Ureter (tissue), 1 donor: ENCODE measurements around the gene NADK. TPM values are rescaled to one million over a fixed set of nuclear protein-coding genes. Genes with fewer than 3 reads are reported as not detected.
A peak's percentile ranks its signal among the peaks of the same experiment; 100 is the strongest.
"Not testable (repeated sequence)": the region's sequence is repeated elsewhere in the genome, so short reads cannot be mapped to it uniquely, and the experiment has no call there.

ENCODE experiments used
- DNase-seq: peaks from one replicate; pipeline ENCODE4 v3.0.0-alpha.2; 2020; ENCODE audit warnings: low spot score
- total RNA-seq: library from RNA; stranded (reverse); gene quantifications from one replicate; pipeline ENCODE4 v1.2.4, GENCODE V29; 2023
- donor health status: DM: yes; HTN: yes; CAD: no.

The NADK gene
- total RNA-seq, 1 donor from 2014 or later = 80.3 TPM

DNA sequence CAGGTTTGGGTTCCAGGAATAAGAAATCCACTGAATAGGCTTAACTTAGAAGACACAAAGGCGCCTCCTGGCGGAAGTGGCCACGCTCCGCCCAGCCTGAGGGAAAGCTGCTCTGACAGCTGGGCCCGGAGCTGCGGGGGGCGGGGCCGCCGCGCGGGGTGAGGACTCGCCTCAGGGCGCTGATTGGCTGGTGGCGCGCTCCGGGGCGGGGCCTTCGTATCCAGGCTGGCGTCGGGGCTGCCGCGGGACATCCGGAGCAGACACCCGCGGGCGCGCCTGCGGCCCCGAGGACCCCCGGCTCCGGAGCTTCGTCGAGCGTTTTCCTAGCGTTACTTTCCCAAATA is 31.7 kb downstream of the NADK start:
- not testable (repeated sequence) for DNase-seq

DNA sequence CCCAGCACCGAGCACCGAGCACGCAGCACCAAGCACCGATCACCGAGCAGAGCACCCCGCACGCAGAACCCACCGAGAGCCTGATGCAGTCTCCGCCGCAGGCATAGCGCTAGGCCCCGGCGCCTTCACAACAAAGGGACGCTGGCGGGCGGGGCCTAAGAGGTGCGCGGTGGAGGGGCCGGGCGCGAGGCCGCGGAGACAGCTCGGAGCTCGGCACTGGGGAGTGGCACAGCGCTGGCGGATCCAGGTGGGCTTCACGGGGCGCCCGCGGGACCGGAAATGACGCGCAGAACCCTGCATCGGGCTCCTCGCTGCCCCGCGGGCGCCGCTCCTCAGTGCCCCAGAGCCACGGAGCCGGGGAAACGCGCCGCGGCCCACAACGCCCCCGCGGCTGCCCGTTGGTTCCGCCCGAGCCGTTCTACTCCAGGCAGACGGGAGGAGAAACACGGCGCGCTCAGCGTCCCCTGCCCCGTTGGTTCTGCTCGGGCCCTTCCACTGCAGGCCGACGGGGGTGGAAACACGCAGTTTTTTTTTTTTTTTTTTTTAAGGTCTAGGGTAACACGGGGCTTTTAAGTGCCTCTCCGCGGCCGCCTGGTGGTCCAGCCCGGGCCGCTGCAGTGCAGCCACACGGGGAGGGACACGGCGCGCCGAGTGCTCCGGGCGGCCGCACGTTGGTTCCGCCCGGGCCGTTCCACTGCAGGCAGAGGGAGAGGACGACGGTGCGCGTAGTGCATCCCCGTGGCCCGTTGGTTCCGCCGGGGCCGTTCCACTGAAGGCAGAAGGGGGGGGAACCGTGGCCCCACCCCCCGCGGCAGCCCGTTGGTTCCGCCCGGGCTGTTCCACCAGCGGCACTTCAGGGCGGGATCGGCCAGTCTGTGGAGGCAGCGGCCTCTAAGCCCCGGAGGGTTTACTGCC is 32.4 kb downstream of the NADK start:
- DNase-seq = peak; percentile 79

DNA sequence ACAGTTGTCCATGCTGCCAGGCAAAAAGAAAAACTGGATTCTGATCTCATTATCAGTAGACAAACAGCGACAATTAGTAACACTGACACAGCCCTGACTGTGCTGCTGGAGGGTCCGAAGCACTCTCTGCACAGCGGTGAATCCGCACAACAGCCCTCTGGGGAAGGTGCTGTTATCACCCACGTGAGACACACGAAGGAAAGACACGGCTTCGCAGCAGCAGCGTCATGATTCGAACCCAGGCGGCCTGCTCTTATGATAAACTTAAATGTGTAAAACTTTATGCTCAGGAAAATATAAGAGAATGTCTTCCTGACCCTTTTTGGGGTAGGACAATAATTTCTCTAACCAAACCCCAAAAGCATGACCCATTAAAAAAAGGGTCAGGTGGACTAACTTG is 35.7 kb downstream of the NADK start:
- not testable (repeated sequence) for DNase-seq

DNA sequence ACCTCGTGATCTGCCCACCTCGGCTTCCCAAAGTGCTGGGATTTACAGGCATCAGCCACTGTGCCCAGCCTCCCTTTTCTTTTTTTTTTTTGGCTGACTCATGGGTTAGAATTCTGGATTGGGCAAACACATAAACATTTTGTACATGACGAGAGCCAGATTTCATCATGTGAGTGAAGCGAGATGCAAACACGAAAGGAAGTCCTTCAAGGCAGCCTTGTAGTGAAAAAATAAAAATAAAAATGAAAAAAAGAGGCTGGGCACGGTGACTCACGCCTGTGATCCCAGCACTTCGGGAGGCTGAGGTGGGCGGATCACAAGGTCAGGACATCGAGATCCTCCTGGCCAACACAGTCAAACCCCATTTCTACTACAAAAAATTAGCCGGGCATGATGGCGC is 37.3 kb downstream of the NADK start:
- not testable (repeated sequence) for DNase-seq

DNA sequence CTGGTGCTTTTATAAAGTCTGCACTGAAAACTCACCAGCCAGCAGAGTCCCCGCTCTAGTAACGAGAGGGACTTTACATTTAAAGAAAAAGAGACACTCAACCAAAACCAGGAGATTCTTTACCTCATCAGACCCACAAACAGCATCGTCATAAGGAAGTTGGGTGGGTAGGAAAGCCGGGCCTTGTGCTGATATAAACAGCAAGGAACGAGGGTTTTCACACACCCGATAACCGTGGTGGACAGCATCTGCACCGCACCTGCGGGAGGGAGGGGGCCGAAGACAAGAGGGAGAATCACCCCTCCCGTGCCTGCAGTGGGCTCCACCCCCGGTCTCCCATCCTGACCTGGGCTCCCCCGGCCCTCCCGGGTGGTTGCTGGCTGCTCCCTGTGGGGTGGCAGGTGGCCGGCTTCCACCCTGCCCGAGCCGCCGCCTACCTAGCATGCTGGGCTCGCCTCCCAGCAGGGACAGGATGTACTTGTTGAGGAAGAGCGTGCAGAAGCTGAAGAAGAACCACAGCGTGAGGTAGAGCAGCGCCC is 39.4 kb downstream of the NADK start:
- DNase-seq = not testable (repeated sequence)

DNA sequence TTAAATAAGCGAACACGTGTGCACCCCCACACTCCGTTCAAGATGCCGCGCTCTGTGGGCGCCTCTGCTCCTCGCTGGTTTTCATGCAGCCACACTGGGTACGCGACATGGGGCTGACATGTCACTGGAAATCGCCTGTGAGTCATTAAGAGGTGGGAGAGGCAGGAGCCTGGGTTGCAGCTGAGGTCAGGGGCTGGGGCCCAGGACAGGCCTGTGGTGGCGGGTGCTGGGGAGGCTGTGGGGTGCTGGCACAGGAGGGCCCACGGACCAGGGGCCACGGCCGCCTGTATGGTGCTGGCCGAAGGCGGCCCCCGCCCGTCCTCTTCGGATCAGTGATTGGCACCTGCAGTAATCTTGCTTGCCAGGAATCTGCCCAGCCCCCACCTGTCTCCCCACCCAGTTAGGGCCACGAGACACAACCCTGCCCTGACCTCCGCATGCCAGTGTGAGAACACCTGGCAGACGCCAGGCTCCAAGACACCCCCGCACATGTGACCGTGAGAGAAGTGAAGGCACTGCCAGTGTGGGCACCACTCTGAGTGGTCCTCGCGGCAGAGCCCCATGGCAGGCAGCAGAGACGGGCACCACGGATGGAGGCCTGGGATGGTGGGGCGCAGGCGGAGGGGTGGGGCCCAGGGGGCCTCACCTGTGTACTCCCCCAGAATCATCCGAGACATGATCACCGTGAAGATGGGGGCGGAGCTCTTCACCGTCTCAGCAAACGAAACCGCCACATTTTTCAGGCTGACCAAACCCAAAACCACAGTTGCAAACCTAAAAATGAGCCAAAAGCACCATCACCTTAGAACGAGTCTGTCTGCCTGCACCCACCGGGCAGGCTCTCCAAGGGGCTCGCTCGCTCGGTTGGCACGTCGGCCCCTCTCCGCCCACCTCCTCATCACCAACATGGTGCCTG is 40.3 kb downstream of the NADK start:
- DNase-seq = not testable (repeated sequence)

DNA sequence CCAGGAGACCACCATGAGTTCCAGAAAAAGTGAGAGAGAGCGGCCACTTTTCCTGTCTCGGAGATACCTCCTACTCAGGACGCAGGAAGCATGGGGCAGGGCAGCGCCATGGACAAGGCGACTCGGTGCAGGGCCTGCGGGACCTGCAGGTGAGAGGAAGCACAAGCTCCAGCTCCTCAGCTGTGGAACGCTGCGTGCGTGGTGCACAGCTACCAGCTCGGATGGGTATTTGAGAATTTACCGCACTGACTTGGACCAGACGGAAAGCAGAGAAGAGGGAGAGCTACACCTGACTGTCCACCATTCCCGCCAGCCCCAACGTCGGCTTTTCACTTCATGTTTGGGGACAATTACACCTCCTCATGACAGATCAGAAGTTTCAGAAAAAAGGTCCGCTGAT is 45.9 kb downstream of the NADK start:
- DNase-seq = no peak

DNA sequence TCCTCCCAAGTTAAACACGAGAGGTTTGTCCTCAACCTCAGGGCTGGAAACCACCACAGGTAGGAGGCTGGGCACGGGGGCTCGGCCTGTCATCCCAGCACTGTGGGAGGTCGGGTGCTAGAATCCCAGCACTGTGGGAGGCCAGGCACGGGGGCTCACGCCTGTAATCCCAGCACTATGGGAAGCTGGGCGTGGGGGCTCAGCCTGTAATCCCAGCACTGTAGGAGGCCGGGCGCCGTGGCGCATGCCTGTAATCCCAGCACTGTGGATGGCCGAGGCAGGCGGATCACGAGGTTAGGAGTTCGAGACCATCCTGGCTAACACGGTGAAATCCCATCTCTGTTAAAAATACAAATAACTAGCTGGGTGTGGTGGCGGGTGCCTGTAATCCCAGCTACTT is 47.4 kb downstream of the NADK start:
- no peak for DNase-seq

DNA sequence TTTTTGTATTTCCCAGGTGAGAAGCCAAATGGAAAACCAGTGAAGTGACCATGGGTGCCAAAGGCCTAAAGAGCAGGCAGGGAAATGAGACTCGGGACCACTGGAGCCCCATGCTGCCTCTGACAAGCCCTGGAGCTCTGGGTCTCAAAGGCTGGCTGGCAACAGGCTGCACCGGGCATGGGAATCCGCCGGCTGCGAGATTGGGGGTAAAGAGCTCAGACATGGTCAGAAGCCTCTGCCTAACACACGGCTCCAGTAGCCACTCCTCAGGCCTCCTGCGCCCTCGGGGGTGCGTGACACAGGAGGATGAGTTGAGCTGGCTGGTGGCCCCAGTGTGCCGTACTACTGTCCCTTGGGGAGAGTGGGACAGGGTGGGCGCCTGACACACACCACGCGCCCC is 48.0 kb downstream of the NADK start:
- DNase-seq = not testable (repeated sequence)

DNA sequence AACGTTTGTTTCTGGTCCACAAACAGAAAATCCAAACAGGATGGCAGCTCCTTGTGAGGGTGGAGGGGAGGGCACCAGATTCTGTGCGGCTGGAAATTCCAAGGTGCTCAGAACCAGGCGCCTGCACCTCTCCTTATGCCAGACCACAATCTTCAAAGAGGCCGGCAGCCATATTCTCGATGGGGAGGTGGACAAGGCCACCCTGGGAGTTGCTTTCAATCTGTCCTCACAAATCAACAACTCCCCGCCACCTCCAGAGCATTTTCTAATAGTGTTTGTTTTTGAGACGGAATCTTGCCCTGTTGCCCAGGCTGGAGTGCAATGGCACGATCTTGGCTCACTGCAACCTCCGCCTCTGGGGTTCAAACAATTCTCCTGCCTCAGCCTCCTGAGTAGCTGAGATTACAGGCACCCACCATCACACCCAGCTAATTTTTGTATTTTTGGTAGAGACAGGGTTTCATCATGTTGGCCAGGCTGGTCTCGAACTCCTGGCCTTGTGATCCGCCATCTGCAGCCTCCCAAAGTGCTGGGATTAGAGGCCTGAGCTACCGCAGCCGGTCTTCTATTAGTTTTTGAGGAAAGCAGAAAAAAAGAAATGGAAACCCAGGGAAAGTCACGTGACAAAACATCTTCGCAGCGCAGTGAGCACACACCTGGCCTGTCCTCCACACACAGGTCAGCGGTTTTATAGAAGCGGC is 49.0 kb downstream of the NADK start:
- DNase-seq = not testable (repeated sequence)

DNA sequence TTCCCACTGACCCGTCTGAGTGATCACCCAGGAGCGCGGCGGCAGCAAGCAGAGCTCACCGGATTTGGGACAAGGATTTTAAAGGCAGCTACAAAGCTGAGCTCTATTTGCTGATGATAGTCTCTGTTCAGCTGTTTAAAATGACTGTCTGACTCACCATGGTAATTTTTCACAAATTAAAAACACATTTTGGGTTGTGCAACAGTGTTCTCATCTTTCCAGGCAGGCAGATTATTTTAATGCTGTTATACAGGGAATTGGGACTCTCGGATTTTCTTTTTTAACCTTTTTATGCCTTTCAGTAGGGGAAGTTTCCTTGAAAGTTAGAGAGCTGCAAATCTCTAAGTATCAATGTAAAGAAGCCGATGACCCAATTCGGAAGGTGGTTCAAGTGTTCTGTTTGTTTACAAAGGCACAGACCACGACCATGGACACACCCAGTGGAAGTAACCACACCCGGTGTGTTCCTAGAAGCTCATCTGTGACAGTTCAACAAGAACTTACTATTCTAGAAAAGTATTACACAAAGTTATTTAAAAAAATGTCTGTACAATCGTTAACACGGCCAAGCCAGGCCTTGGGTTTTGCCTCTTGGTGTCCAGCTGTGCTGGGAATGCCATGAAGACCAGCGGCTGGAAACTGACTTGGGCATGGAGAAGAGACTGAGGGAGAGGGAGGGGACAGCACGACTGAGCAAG is 49.8 kb downstream of the NADK start:
- not testable (repeated sequence) for DNase-seq

DNA sequence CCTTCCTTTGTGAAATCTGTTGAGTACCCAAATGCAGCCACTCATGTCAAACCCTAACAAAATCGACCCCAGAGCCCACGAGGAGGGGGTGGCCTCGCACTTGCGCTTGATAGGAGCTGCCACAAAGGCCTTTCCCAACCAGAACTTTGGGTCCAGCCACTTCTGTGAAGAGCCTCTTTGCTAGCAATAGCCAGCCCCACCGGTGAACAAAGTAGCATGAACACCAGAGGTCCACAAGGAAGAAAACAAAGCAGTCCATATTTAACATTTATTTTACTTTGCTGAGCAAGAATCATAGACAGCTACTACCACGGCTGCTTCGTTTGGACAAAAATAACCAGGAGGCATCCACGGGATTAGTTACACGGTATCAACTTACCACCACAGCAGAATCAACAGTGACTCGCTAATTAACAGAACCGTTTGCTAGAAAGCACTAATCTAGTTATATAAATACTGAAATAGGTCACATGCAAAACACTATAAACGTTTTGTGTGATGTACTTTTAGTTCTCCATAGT is 51.1 kb downstream of the NADK start:
- not testable (repeated sequence) for DNase-seq

DNA sequence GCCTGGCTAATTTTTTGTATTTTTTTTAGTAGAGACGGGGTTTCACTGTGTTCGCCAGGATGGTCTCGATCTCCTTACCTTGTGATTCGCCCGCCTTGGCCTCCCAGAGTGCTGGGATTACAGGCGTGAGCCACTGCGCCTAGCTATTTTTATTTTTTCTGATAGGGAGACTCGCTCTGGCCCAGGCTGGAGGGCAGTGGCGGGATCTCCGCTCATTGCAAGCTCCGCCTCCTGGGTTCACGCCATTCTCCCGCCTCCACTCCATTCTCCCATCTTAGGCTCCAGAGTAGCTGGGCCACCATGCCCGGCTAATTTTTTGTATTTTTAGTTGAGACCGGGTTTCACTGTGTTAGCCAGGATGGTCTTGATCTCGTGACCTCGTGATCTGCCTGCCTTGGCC is 52.2 kb downstream of the NADK start:
- not testable (repeated sequence) for DNase-seq

DNA sequence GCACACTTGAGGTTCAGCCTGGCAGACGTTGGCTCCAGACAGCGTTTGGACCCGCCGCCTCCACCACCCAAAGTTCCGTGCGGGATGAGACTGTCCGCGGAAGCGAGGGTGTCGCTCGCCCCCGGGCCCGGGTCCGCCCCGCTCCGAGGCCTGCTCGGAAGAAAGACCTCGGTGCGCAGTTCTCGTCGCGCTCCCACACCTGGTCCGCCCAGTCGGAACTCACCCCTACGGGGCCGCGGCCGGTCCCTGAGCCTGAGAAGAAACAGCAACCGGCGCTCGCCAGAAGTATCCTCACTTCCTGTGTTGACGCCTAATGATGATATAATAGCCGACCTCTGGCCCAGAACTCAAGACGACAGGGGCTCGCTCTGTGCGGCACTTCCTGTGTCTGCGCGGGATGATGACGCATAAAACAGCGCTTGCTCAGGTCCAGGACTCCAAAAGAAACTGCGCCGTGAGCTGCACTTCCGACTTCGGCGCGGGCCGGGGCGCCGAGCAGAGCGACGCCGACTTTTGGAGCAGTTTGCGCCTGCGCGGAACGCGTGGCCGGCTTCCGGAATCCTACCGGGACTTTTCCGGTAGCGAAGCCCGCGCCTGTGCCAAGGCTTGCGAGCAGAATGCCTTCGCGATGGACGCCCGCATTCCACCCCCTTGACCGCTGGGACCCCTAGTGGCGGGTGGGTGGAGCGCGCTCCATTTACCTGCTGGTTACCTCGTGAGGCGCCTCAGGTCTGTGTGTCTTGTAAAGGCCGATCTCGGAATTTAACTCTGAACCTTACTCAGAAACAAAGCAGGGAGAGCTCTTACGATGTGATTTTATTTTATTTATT is 54.0 kb downstream of the NADK start, which contains the start of gene CDK11A:
Gene CDK11A, minus strand, starts transcription at position 323 of the 830 bp plus-strand sequence. CDS start 1,539 bp downstream, outside the sequence.
- peak; percentile 90 for DNase-seq

DNA sequence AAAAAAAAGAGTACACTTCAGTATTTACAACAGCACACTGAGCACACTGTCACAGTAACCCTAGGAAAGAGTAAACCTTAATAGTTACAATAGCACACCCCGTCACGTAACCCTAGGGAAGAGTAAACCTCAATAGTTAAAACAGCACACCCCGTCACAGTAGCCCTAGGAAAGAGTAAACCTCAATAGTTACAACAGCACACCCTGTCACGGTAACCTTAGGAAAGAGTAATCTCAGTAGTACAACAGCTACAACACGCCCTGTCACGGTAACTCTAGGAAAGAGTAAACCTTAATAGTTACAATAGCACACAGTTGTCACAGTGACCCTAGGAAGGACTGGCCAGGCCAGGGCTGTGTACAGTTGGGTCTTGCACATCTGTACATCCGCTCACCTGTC is 57.1 kb downstream of the NADK start:
- no peak for DNase-seq

DNA sequence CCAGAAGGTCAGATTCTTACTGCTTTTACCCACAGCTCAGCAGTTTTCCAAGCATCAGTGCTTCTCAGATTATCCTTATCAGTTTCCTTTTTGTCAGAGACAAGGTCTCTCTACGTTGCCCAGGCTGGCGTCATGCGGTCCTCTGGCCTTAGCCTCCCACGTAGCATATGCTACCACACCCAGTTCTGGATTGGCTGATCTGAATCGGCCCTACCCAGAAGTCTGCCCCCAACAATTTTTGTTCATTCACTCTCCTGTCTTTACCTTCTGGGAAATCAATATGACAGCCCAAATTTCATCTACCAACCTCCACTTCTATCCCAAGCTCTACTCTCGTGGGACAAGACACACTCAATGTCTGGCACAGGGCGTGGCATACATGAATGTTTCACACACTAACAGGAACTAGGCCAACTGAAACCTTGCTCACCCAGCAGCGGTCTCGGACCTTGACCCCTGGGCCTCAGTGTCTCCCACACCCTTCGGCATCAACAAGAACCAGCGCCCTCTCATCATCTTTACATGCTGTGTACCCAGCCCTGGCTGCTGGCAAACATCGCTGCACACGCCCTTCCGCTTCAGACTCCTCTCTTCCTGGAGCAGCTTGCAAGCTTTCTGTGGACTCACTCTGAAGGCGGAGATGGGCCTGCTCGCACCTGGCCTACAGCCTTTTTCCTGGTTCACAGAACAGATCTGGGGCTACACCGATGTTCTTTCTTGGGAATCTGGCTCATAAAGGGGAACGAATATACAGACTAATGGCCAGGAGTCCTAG is 63.0 kb downstream of the NADK start:
- DNase-seq = not testable (repeated sequence)

DNA sequence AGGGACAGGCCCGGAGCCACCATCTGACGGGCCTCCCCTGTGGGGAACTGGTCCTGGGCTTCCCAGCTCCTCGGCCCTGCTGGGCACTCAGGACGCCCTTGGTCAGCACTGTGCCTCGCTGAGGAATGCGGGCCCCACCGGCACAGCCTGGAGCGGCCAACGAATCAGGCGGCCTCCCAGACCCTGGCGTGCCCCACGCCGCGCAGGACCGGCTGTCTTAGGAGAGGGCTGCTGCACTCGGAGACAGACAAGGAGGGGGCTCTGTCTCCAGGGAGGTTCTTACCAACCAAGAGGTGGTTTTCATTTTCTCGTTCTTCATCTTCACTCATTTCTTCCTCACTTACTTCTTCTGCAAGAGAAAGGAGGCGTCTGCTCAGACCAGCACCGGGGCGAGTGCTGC is 70.4 kb downstream of the NADK start:
- not testable (repeated sequence) for DNase-seq

DNA sequence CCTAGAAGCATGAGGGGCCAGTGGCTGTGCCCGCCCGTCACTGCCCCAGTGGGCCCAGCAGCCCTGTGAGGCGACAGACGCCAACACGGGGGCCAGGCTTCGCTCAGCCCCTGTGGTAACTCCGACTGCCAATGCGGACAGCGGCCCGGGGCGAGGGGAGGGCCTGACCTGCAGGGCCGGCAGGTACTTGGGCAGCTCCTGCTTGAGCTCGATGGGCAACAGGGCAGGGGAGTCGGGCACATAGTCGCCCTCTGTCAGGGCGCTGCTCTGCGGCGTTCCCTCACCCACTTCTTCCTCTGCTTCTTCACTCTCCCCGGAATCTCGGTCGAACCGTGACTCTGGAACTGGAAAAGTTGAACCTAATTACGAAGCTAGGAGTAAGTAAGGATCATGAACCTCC is 71.0 kb downstream of the NADK start:
- not testable (repeated sequence) for DNase-seq

DNA sequence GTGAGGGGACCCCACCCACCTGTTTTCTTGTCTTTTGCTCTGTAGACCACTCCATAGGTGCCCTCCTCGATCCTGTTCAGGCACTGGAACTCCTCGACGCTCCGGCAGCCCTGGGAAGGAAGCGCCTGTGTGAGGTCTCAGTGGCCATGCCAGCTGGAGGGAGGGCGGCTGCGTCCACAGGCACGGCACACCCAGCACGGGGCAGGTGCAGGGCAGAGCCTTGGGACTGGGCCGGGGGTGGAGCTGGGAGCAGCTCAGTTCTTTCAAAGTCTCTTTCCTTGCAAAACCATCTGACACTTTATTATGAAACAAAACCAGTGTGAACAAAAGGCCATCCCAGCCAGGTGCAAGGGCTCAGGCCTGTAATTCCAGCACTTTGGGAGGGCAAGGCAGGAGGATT is 72.6 kb downstream of the NADK start:
- not testable (repeated sequence) for DNase-seq
